A673 (cell line): ENCODE measurements around the gene CRABP1. TPM values are rescaled to one million over a fixed set of nuclear protein-coding genes. Genes with fewer than 3 reads are reported as not detected.

ENCODE experiments used
- BruUV-seq: library from RNA; stranded (reverse); fragments of 400-500 nt; replicated peaks from 2 replicates; lab custom pipeline; 2021; lab: Mats Ljungman, UMichigan
- CTCF ChIA-PET: fragments of 300-600 bp; sonication (Branson Sonifier 250); formaldehyde crosslinking; loops from one replicate; lab custom pipeline; 2022; ENCODE audit warnings: antibody characterized with exemption; lab: Charles Lee
- POLR2A ChIA-PET: fragments of 300-600 bp; sonication (Branson Sonifier 250); formaldehyde crosslinking; loops from one replicate; lab custom pipeline; 2022; ENCODE audit warnings: antibody characterized with exemption; ENCODE audit not compliant: low non-redundant PET; lab: Charles Lee
- DNase-seq: peaks from one replicate; pipeline ENCODE4 v3.0.0-alpha.2; 2015; ENCODE audit warnings: low spot score
- H3K27ac ChIP-seq: fragments of 200-600 bp; sonication (generic); 2 replicates; pipeline ENCODE4 v1.5.1; 2016; ENCODE audit warnings: mixed run types, low read depth, mild to moderate bottlenecking, mixed read lengths, antibody characterized with exemption, low read length; ENCODE audit not compliant: poor library complexity, severe bottlenecking
- H3K27me3 ChIP-seq: fragments of 200-600 bp; sonication (generic); replicated peaks from 2 replicates; pipeline ENCODE4 v1.6.1; 2017; ENCODE audit warnings: mixed run types, low read depth, mild to moderate bottlenecking, mixed read lengths, antibody characterized with exemption, low read length; ENCODE audit not compliant: insufficient read depth, poor library complexity
- H3K36me3 ChIP-seq: fragments of 200-600 bp; sonication (generic); 2 replicates; pipeline ENCODE4 v1.6.1; 2016; ENCODE audit warnings: mixed run types, mild to moderate bottlenecking, mixed read lengths, antibody characterized with exemption, low read length; ENCODE audit not compliant: insufficient read depth, poor library complexity, severe bottlenecking
- H3K4me1 ChIP-seq: fragments of 200-600 bp; sonication (generic); 2 replicates; pipeline ENCODE4 v1.6.1; 2017; ENCODE audit warnings: mixed run types, mild to moderate bottlenecking, mixed read lengths, antibody characterized with exemption, low read length; ENCODE audit not compliant: insufficient read depth, poor library complexity, severe bottlenecking
- H3K4me3 ChIP-seq: fragments of 200-600 bp; sonication (generic); 2 replicates; pipeline ENCODE4 v1.5.1; 2016; ENCODE audit warnings: low read depth, mixed run types, mild to moderate bottlenecking, mixed read lengths, low read length; ENCODE audit not compliant: poor library complexity, severe bottlenecking
- H3K9me3 ChIP-seq: fragments of 200-600 bp; sonication (generic); 2 replicates; pipeline ENCODE4 v1.6.1; 2016; ENCODE audit warnings: mixed run types, low read depth, mild to moderate bottlenecking, mixed read lengths, antibody characterized with exemption, low read length; ENCODE audit not compliant: poor library complexity, severe bottlenecking
- EZH2 ChIP-seq: fragments of 200-600 bp; sonication (generic); IDR thresholded peaks from 2 replicates; pipeline ENCODE4 v1.6.1; 2017; ENCODE audit warnings: borderline replicate concordance, low read depth, mild to moderate bottlenecking, mixed read lengths, antibody characterized with exemption, low read length; ENCODE audit not compliant: poor library complexity, severe bottlenecking
- intact Hi-C: fragments of 100-400 bp; cut with micrococcal nuclease; formaldehyde crosslinking; loops from one replicate; pipeline ENCODE4 v1.10.0; 2022; ENCODE audit not compliant: unreplicated experiment
- total RNA-seq: library from RNA; stranded (reverse); gene quantifications from 2 replicates; pipeline ENCODE4 v1.2.3, GENCODE V29; 2021
- TF ChIP-seq, protein P1 (sequence below): fragments of 300-800, 200-600 bp; sonication (generic); conservative IDR thresholded peaks from 2 replicates; pipeline ENCODE4 v1.5.1; 2017; ENCODE audit warnings: low read depth, mild to moderate bottlenecking, antibody characterized with exemption, low read length, moderate library complexity, mixed read lengths

Gene CRABP1
- total RNA-seq, 1 experiment from 2014 or later = 61.2 TPM

DNA sequence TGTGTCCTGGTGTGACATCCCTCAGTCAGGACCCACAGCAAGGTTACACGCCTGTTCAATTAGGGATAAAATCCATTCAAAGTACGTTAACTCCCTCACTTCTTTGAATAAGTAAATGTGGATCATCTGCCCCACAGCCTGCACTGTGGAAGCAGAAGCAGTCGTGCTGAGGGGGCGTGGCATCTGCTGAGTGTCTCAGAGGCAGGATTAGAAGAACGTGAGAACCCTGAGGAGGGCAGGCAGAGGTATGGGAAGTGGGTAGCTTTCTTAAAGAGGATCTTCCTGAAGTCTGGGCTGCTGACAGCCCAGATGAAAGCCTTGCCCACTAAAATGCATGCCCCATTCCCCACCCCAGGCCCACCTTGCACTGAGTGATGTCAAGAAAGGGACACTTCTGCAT, 28.5 kb downstream of the CRABP1 start:
- no TSS peak for BruUV-seq
- H3K27ac ChIP-seq = no peak overlapping the region
- CTCF ChIA-PET = no interaction called here
- no peaks in the 10 kb centered on the region for H3K36me3 ChIP-seq
- DNase-seq = peak; percentile 65
- no peaks in the 10 kb centered on the region for H3K27me3 ChIP-seq
- no peak overlapping the region for H3K4me3 ChIP-seq
- H3K9me3 ChIP-seq = no peaks in the 10 kb centered on the region
- intact Hi-C loops = no loop called here
- H3K4me1 ChIP-seq = peaks cover 14% of the 10 kb centered on the region
- POLR2A ChIA-PET = no interaction called here
- TF ChIP-seq, protein P1, sequence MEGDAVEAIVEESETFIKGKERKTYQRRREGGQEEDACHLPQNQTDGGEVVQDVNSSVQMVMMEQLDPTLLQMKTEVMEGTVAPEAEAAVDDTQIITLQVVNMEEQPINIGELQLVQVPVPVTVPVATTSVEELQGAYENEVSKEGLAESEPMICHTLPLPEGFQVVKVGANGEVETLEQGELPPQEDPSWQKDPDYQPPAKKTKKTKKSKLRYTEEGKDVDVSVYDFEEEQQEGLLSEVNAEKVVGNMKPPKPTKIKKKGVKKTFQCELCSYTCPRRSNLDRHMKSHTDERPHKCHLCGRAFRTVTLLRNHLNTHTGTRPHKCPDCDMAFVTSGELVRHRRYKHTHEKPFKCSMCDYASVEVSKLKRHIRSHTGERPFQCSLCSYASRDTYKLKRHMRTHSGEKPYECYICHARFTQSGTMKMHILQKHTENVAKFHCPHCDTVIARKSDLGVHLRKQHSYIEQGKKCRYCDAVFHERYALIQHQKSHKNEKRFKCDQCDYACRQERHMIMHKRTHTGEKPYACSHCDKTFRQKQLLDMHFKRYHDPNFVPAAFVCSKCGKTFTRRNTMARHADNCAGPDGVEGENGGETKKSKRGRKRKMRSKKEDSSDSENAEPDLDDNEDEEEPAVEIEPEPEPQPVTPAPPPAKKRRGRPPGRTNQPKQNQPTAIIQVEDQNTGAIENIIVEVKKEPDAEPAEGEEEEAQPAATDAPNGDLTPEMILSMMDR = no peak
- TF ChIP-seq EZH2 = no peak

DNA sequence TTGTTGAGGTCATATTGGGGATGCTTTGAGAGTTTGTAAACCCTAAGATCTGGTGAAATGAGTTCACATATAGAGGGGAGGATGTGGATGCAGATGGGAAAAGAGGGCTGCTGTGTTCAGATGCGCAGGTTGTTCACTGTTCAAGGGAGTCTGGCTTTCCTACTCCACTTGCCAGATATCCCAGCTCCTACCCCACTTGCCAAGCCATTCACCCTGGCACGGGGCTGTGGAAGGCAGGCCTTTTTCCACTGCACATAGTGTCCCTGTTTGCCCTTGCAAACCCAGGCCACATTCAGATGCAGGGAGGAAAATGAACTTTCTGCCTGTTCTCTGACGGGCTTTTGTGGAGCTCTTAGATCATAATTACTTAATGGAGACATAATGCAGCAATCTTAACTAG, 29.0 kb downstream of the CRABP1 start:
- no TSS peak for BruUV-seq
- ChIA-PET CTCF (no interaction called here), POLR2A (no interaction called here)
- intact Hi-C loops = no loop called here
- peaks cover 10% of the 10 kb centered on the region for H3K4me1 ChIP-seq
- no peak overlapping the region for H3K27ac ChIP-seq
- no peak for DNase-seq
- no peak for TF ChIP-seq EZH2
- TF ChIP-seq, protein P1 = no peak
- H3K27me3 ChIP-seq = no peaks in the 10 kb centered on the region
- H3K9me3 ChIP-seq = no peaks in the 10 kb centered on the region
- H3K36me3 ChIP-seq = no peaks in the 10 kb centered on the region
- no peak overlapping the region for H3K4me3 ChIP-seq

DNA sequence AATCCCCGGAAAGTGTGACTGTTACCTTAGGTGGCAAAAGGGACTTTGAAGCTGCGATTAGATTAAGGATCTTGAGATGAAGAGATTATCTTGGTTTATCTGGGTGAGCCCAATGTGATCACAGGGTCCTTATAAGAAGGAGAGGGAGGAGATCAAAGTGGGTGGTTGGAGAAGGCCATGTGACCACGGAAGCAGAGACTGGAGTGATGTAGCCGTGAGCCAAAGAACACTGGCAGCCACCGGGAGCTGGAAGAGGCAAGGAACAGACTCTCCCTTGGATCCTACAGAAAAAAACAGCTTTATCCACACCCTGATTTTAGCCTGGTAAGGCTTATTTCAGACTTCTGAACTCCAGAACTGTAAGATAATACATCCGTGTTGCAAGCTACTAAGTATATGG, 29.9 kb downstream of the CRABP1 start:
- POLR2A ChIA-PET = no interaction called here
- BruUV-seq = no TSS peak
- CTCF ChIA-PET = no interaction called here
- TF ChIP-seq EZH2 = no peak
- TF ChIP-seq, protein P1 = no peak
- H3K4me1 ChIP-seq = peaks cover 1% of the 10 kb centered on the region
- no peak overlapping the region for H3K27ac ChIP-seq
- H3K9me3 ChIP-seq = no peaks in the 10 kb centered on the region
- H3K4me3 ChIP-seq = no peak overlapping the region
- no peaks in the 10 kb centered on the region for H3K27me3 ChIP-seq
- DNase-seq = no peak
- intact Hi-C loops = no loop called here
- H3K36me3 ChIP-seq = no peaks in the 10 kb centered on the region
